ENCODE measurements around the gene NPAS4. TPM values are rescaled to one million over a fixed set of nuclear protein-coding genes. Genes with fewer than 3 reads are reported as not detected.

Gene NPAS4
- total and polyA plus RNA-seq, 2 of the 13 experiments (the other 11 are each of a cell fraction or from before 2014, with no cell fraction given): not detected

- TF ChIP-seq GMEB2 (CRISPR knock-in tag; IDR thresholded peaks at IDR 0.05; ENCODE audit: low read depth) (no peak), CCAR2 (optimal IDR thresholded peaks at IDR 0.05; ENCODE audit: low read depth, low read length) (no peak), SP140L (CRISPR knock-in tag; IDR thresholded peaks at IDR 0.05; ENCODE audit: borderline replicate concordance) (no peak; the same call in 1 of the 2 replicates), TGIF2 (CRISPR knock-in tag; IDR thresholded peaks at IDR 0.05) (peak; percentile 86; the same call in 1 of the 2 replicates), LCORL (IDR thresholded peaks at IDR 0.05) (no peak), LCORL (CRISPR knock-in tag; IDR thresholded peaks at IDR 0.05) (no peak), SNAI1 (CRISPR knock-in tag; IDR thresholded peaks at IDR 0.05; ENCODE audit: borderline replicate concordance) (peak; percentile 64; the same call in 1 of the 2 replicates), ZNF577 (CRISPR knock-in tag; IDR thresholded peaks at IDR 0.05; ENCODE audit: borderline replicate concordance, low read depth) (no peak), ZNF281 (CRISPR knock-in tag; IDR thresholded peaks at IDR 0.05; ENCODE audit: borderline replicate concordance) (peak; percentile 57; the same call in 1 of the 2 replicates), PHF8 (CRISPR knock-in tag; IDR thresholded peaks at IDR 0.05) (no peak), ZFY (CRISPR knock-in tag; IDR thresholded peaks at IDR 0.05) (peak; percentile 53), ZBTB7B (CRISPR knock-in tag; IDR thresholded peaks at IDR 0.05) (0 out of 2 replicates have a peak, but pooled peaks have one; percentile 26), ZFP1 (CRISPR knock-in tag; IDR thresholded peaks at IDR 0.05) (no peak), MLX (CRISPR knock-in tag; IDR thresholded peaks at IDR 0.05) (no peak), GPN1 (CRISPR knock-in tag; IDR thresholded peaks at IDR 0.05; ENCODE audit: borderline replicate concordance) (no peak; the same call in 1 of the 2 replicates), MYNN (CRISPR knock-in tag; IDR thresholded peaks at IDR 0.05; ENCODE audit: low read depth) (no peak), TFDP1 (CRISPR knock-in tag; IDR thresholded peaks at IDR 0.05; ENCODE audit: borderline replicate concordance) (no peak), ZNF780A (CRISPR knock-in tag; IDR thresholded peaks at IDR 0.05) (0 out of 2 replicates have a peak, but pooled peaks have one; percentile 76), RARG (CRISPR knock-in tag; IDR thresholded peaks at IDR 0.05; ENCODE audit: low read depth) (no peak), ZMYM2 (CRISPR knock-in tag; IDR thresholded peaks at IDR 0.05) (no peak), FOSL1 (CRISPR knock-in tag; IDR thresholded peaks at IDR 0.05; ENCODE audit: borderline replicate concordance) (0 out of 2 replicates have a peak, but pooled peaks have one; percentile 6)
Measured at GRCh38 chr11:66418168-66418985, 2.5 kb upstream of the NPAS4 start (continued).

Measured in HepG2 (cell line).